H9 (cell line): ENCODE results near the gene RAB15. TPM values are rescaled to one million over a fixed set of nuclear protein-coding genes. Genes with fewer than 3 reads are reported as not detected.
A peak's percentile ranks its signal among the peaks of the same experiment; 100 is the strongest.

Experiments
- DNase-seq: peaks from one replicate; pipeline ENCODE4 v3.0.0-alpha.2; 2017
- H2AFZ ChIP-seq: one replicate; pipeline ENCODE4 v1.6.1; 2013; ENCODE audit warnings: mild to moderate bottlenecking, low read length, control low read depth, moderate library complexity
- H2AK5ac ChIP-seq: 2 replicates; pipeline ENCODE4 v1.6.1; 2013; ENCODE audit warnings: low read length, control low read depth, mixed read lengths; ENCODE audit not compliant: insufficient read length
- H2BK120ac ChIP-seq: one replicate; pipeline ENCODE4 v1.6.1; 2013; ENCODE audit warnings: low read depth, mild to moderate bottlenecking, low read length, control low read depth, inconsistent platforms; ENCODE audit not compliant: poor library complexity, severe bottlenecking
- H2BK12ac ChIP-seq: 2 replicates; pipeline ENCODE4 v1.6.1; 2013; ENCODE audit warnings: low read length, control low read depth, mixed read lengths, low read depth; ENCODE audit not compliant: insufficient read length
- H2BK15ac ChIP-seq: 2 replicates; pipeline ENCODE4 v1.6.1; 2013; ENCODE audit warnings: low read depth, low read length, control low read depth
- H2BK20ac ChIP-seq: one replicate; pipeline ENCODE4 v1.6.1; 2013; ENCODE audit warnings: low read depth, mild to moderate bottlenecking, low read length, control low read depth, inconsistent platforms; ENCODE audit not compliant: poor library complexity, severe bottlenecking
- H2BK5ac ChIP-seq: 2 replicates; pipeline ENCODE4 v1.6.1; 2013; ENCODE audit warnings: low read length, control low read depth, mixed read lengths; ENCODE audit not compliant: insufficient read length
- H3K14ac ChIP-seq: 2 replicates; pipeline ENCODE4 v1.6.1; 2013; ENCODE audit warnings: low read length, control low read depth; ENCODE audit not compliant: insufficient read depth
- H3K18ac ChIP-seq: 2 replicates; pipeline ENCODE4 v1.6.1; 2013; ENCODE audit warnings: low read depth, mild to moderate bottlenecking, mixed read lengths, low read length, control low read depth; ENCODE audit not compliant: insufficient read length
- H3K23ac ChIP-seq: 2 replicates; pipeline ENCODE4 v1.6.1; 2013; ENCODE audit warnings: low read length, control low read depth, mixed read lengths, low read depth; ENCODE audit not compliant: insufficient read length
- H3K23me2 ChIP-seq: 2 replicates; pipeline ENCODE4 v1.6.1; 2013; ENCODE audit warnings: low read depth, mild to moderate bottlenecking, mixed read lengths, low read length, control low read depth; ENCODE audit not compliant: insufficient read length, poor library complexity, severe bottlenecking
- H3K27ac ChIP-seq: 2 replicates; pipeline ENCODE4 v1.5.1; 2013; ENCODE audit warnings: low read length, control low read depth, mixed read lengths, low read depth; ENCODE audit not compliant: insufficient read length
- H3K27me3 ChIP-seq: 2 replicates; pipeline ENCODE4 v1.6.1; 2013; ENCODE audit warnings: low read length, control low read depth, inconsistent platforms; ENCODE audit not compliant: insufficient read depth
- H3K4ac ChIP-seq: 2 replicates; pipeline ENCODE4 v1.6.1; 2013; ENCODE audit warnings: low read depth, mild to moderate bottlenecking, control low read depth, inconsistent platforms, low read length, moderate library complexity
- H3K4me1 ChIP-seq: 2 replicates; pipeline ENCODE4 v1.6.1; 2013; ENCODE audit warnings: low read length, control low read depth, inconsistent platforms; ENCODE audit not compliant: insufficient read depth
- H3K4me2 ChIP-seq: 2 replicates; pipeline ENCODE4 v1.6.1; 2013; ENCODE audit warnings: low read length, control low read depth, mixed read lengths; ENCODE audit not compliant: insufficient read length, insufficient read depth
- H3K56ac ChIP-seq: 2 replicates; pipeline ENCODE4 v1.6.1; 2013; ENCODE audit warnings: low read depth, mild to moderate bottlenecking, mixed read lengths, low read length, control low read depth; ENCODE audit not compliant: insufficient read length
- H3K79me1 ChIP-seq: 2 replicates; pipeline ENCODE4 v1.6.1; 2013; ENCODE audit warnings: low read depth, mild to moderate bottlenecking, moderate library complexity, low read length, control low read depth, inconsistent platforms; ENCODE audit not compliant: insufficient read depth, poor library complexity, severe bottlenecking
- H3K79me2 ChIP-seq: 2 replicates; pipeline ENCODE4 v1.6.1; 2013; ENCODE audit warnings: low read length, control low read depth, inconsistent platforms; ENCODE audit not compliant: insufficient read depth
- H3K9ac ChIP-seq: 2 replicates; pipeline ENCODE4 v1.6.1; 2013; ENCODE audit warnings: low read length, control low read depth, mixed read lengths; ENCODE audit not compliant: insufficient read length; ENCODE audit errors: extremely low read depth
- H3K9me3 ChIP-seq: one replicate; pipeline ENCODE4 v1.6.1; 2013; ENCODE audit warnings: low read depth, low read length, inconsistent platforms; ENCODE audit not compliant: control insufficient read depth
- H3T11ph ChIP-seq: one replicate; pipeline ENCODE4 v1.6.1; 2013; ENCODE audit warnings: mild to moderate bottlenecking, low read length, control low read depth, inconsistent platforms
- H4K20me1 ChIP-seq: one replicate; pipeline ENCODE4 v1.6.1; 2013; ENCODE audit not compliant: control insufficient read depth, insufficient read length, insufficient read depth
- H4K5ac ChIP-seq: 2 replicates; pipeline ENCODE4 v1.6.1; 2013; ENCODE audit warnings: low read depth, mild to moderate bottlenecking, mixed read lengths, low read length, control low read depth; ENCODE audit not compliant: insufficient read length
- H4K8ac ChIP-seq: replicated peaks from 2 replicates; pipeline ENCODE4 v1.6.1; 2013; ENCODE audit warnings: low read length, control low read depth, mixed read lengths, low read depth; ENCODE audit not compliant: insufficient read length
- H4K91ac ChIP-seq: 2 replicates; pipeline ENCODE4 v1.6.1; 2013; ENCODE audit warnings: low read depth, mild to moderate bottlenecking, moderate library complexity, mixed read lengths, low read length, control low read depth; ENCODE audit not compliant: insufficient read length
- H3K27ac Mint-ChIP-seq, 3 experiments: 2 replicates in 2 of 3; 3 replicates in 1 of 3; pipeline ENCODE4 v1.8.0; 2020 to 2021; ENCODE audit warnings: mixed read lengths in 3 of 3, mild to moderate bottlenecking in 1 of 3, moderate library complexity in 1 of 3
- H3K27me3 Mint-ChIP-seq: 2 replicates; pipeline ENCODE4 v1.8.0; 2021; ENCODE audit warnings: low read depth, mild to moderate bottlenecking, moderate library complexity, mixed read lengths
- H3K36me3 Mint-ChIP-seq, 3 experiments: 2 replicates in 2 of 3; 3 replicates in 1 of 3; pipeline ENCODE4 v1.8.0; 2020 to 2021; ENCODE audit warnings: low read depth in 3 of 3, mixed read lengths in 3 of 3; ENCODE audit not compliant: insufficient read depth in 1 of 3
- H3K4me1 Mint-ChIP-seq, 2 experiments: 2 replicates each; pipeline ENCODE4 v1.8.0; 2020; ENCODE audit warnings: mixed read lengths in 2 of 2
- H3K4me3 Mint-ChIP-seq, 2 experiments: 2 replicates in 1 of 2; 3 replicates in 1 of 2; pipeline ENCODE4 v1.8.0; 2020 to 2021; ENCODE audit warnings: mild to moderate bottlenecking in 2 of 2, mixed read lengths in 2 of 2, moderate library complexity in 1 of 2
- H3K9me3 Mint-ChIP-seq, 2 experiments: 2 replicates in 1 of 2; 3 replicates in 1 of 2; pipeline ENCODE4 v1.8.0; 2020; ENCODE audit warnings: mild to moderate bottlenecking in 2 of 2, mixed read lengths in 2 of 2, moderate library complexity in 1 of 2
- CTCF ChIP-seq: fragments of 200-600 bp; sonication (generic); conservative IDR thresholded peaks from 3 replicates; pipeline ENCODE4 v1.8.0; 2021; ENCODE audit warnings: antibody characterized with exemption, mild to moderate bottlenecking
- WGBS: extraction: QIAGEN DNeasy Blood & Tissue Kit; methylation state at CpG from one replicate; pipeline ENCODE4 v1.1.7; 2013; ENCODE audit warnings: missing lambda C conversion rate, low lambda C conversion rate, mixed read lengths; ENCODE audit not compliant: insufficient read length; ENCODE audit errors: extremely low coverage; 5-methylcytosine and 5-hydroxymethylcytosine counted together
- total RNA-seq: library from RNA; stranded (reverse); gene quantifications from 2 replicates; pipeline ENCODE4 v1.2.1, GENCODE V29; 2021

RAB15 gene
- total RNA-seq, 1 experiment from 2014 or later: 54.3 TPM

GRCh38 chr14:64952598-64953309, 19.4 kb downstream of the RAB15 start:
- DNase-seq: no peak

More at GRCh38 chr14:64952598-64953309, 19.4 kb downstream of the RAB15 start:
- Histone ChIP-seq H3K4ac (no peak overlapping the region), H3T11ph (no peak overlapping the region), H2BK20ac (no peak overlapping the region), H2AK5ac (no peak overlapping the region), H3K27me3 (no peaks in the 10 kb centered on the region), H2BK5ac (no peak overlapping the region), H4K20me1 (no peaks in the 10 kb centered on the region), H4K5ac (no peak overlapping the region), H2BK12ac (no peak overlapping the region), H3K27ac (no peak overlapping the region), H3K79me2 (no peaks in the 10 kb centered on the region), H3K23me2 (no peaks in the 10 kb centered on the region), H2BK120ac (no peak overlapping the region), H3K23ac (no peak overlapping the region), H3K56ac (no peak overlapping the region), H3K9ac (no peak overlapping the region), H4K91ac (no peak overlapping the region), H2AFZ (no peak overlapping the region), H3K4me2 (no peak overlapping the region), H3K18ac (no peak overlapping the region), H3K4me1 (peaks cover 14% of the 10 kb centered on the region; the same call in 1 of the 2 replicates), H4K8ac (no peak overlapping the region), H3K9me3 (no peaks in the 10 kb centered on the region), H2BK15ac (no peak overlapping the region), H3K79me1 (no peaks in the 10 kb centered on the region), H3K14ac (no peak overlapping the region)
- H3K9me3 Mint-ChIP-seq: no peaks in the 10 kb centered on the region; a peak in 1 of 5 replicates
- no peaks in the 10 kb centered on the region for H3K27me3 Mint-ChIP-seq
- H3K4me1 Mint-ChIP-seq: peaks cover 37 to 42% of the 10 kb centered on the region in 2 experiments
- no peak overlapping the region for H3K4me3 Mint-ChIP-seq
- H3K36me3 Mint-ChIP-seq: peaks cover 7 to 46% (median 38%) of the 10 kb centered on the region in 3 experiments
- H3K27ac Mint-ChIP-seq: peak overlapping the region in 2 of 3 experiments; percentile 22 to 92; a peak in 4 of 7 replicates
- TF ChIP-seq CTCF: peak; percentile 50
- WGBS: no CpG with 5 or more reads among the region's 7 CpGs
